Neural cell (in vitro differentiated cells): ENCODE measurements around the gene MBNL2. TPM values are rescaled to one million over a fixed set of nuclear protein-coding genes. Genes with fewer than 3 reads are reported as not detected.

ENCODE experiments used
- H2AFZ ChIP-seq: fragments of 200-600, 300-800 bp; sonication (generic), shearing (Covaris generic); 2 replicates; pipeline ENCODE4 v1.6.0; 2014; ENCODE audit warnings: low read depth, mild to moderate bottlenecking, antibody characterized with exemption, low read length, moderate library complexity
- H3F3A ChIP-seq: fragments of 200-600 bp; shearing (Covaris generic); 2 replicates; pipeline ENCODE4 v1.6.1; 2016; ENCODE audit warnings: mild to moderate bottlenecking, moderate library complexity, mixed read lengths, antibody characterized with exemption, low read length; ENCODE audit not compliant: insufficient read depth, poor library complexity, severe bottlenecking
- H3K27ac ChIP-seq: fragments of 200-600, 300-800 bp; sonication (generic), shearing (Covaris generic); 2 replicates; pipeline ENCODE4 v1.5.1; 2014; ENCODE audit warnings: mild to moderate bottlenecking, low read length, moderate library complexity
- H3K27me3 ChIP-seq: fragments of 300-800, 200-600 bp; sonication (generic), shearing (Covaris generic); 2 replicates; pipeline ENCODE4 v1.6.0; 2014; ENCODE audit warnings: mild to moderate bottlenecking, low read depth, low read length, moderate library complexity; ENCODE audit not compliant: insufficient read depth
- H3K36me3 ChIP-seq: fragments of 300-800, 200-600 bp; sonication (generic), shearing (Covaris generic); 2 replicates; pipeline ENCODE4 v1.5.1; 2014; ENCODE audit warnings: mild to moderate bottlenecking, antibody characterized with exemption, low read length, moderate library complexity; ENCODE audit not compliant: insufficient read depth
- H3K4me2 ChIP-seq: fragments of 300-800, 200-600 bp; sonication (generic), shearing (Covaris generic); 2 replicates; pipeline ENCODE4 v1.6.0; 2014; ENCODE audit warnings: mild to moderate bottlenecking, low read length
- H3K4me3 ChIP-seq: fragments of 300-800, 200-600 bp; sonication (generic), shearing (Covaris generic); 2 replicates; pipeline ENCODE4 v1.5.1; 2014; ENCODE audit warnings: mild to moderate bottlenecking, low read length, moderate library complexity
- H3K79me2 ChIP-seq: fragments of 200-600 bp; shearing (Covaris generic); replicated peaks from 2 replicates; pipeline ENCODE4 v1.6.0; 2014; ENCODE audit warnings: mild to moderate bottlenecking, low read length, moderate library complexity; ENCODE audit not compliant: insufficient read depth
- H3K9ac ChIP-seq: fragments of 300-800, 200-600 bp; sonication (generic), shearing (Covaris generic); 2 replicates; pipeline ENCODE4 v1.6.1; 2016; ENCODE audit warnings: mild to moderate bottlenecking, low read length, mixed read lengths
- H3K9me2 ChIP-seq: fragments of 200-600 bp; shearing (Covaris generic); 2 replicates; pipeline ENCODE4 v1.6.1; 2016; ENCODE audit warnings: mild to moderate bottlenecking, low read length, mixed read lengths; ENCODE audit not compliant: insufficient read depth
- H3K9me3 ChIP-seq: fragments of 200-600, 300-800 bp; sonication (generic), shearing (Covaris generic); 2 replicates; pipeline ENCODE4 v1.6.1; 2016; ENCODE audit warnings: mild to moderate bottlenecking, mixed run types, low read length, moderate library complexity, mixed read lengths
- H4K20me1 ChIP-seq: fragments of 200-600 bp; shearing (Covaris generic); 2 replicates; pipeline ENCODE4 v1.6.1; 2016; ENCODE audit warnings: mild to moderate bottlenecking, mixed run types; ENCODE audit not compliant: insufficient read depth
- EP300 ChIP-seq: fragments of 450-650 bp; conservative IDR thresholded peaks from 2 replicates; pipeline ENCODE4 v1.6.1; 2014; ENCODE audit warnings: antibody characterized with exemption, mild to moderate bottlenecking, moderate library complexity; ENCODE audit not compliant: poor library complexity, severe bottlenecking
- EZH2 ChIP-seq: fragments of 200-600, 300-800 bp; shearing (Covaris generic), sonication (generic); IDR thresholded peaks from 2 replicates; pipeline ENCODE4 v1.6.1; 2014; ENCODE audit warnings: antibody characterized with exemption, low read length, borderline replicate concordance, mild to moderate bottlenecking; ENCODE audit not compliant: insufficient read depth, poor library complexity, severe bottlenecking
- MXI1 ChIP-seq: fragments of 450-650 bp; conservative IDR thresholded peaks from 2 replicates; pipeline ENCODE4 v1.6.1; 2014; ENCODE audit warnings: antibody characterized with exemption, mild to moderate bottlenecking; ENCODE audit not compliant: poor library complexity, severe bottlenecking
- POLR2AphosphoS5 ChIP-seq: IDR thresholded peaks from 2 replicates; pipeline ENCODE4 v1.6.1; 2012
- RAD21 ChIP-seq: fragments of 450-650 bp; conservative IDR thresholded peaks from 2 replicates; pipeline ENCODE4 v1.6.1; 2014; ENCODE audit warnings: antibody characterized with exemption, mild to moderate bottlenecking, moderate library complexity
- REST ChIP-seq: IDR thresholded peaks from 2 replicates; pipeline ENCODE4 v1.6.1; 2012; ENCODE audit warnings: borderline replicate concordance
- SMC3 ChIP-seq: fragments of 450-650 bp; conservative IDR thresholded peaks from 2 replicates; pipeline ENCODE4 v1.6.1; 2014; ENCODE audit warnings: antibody characterized with exemption, mild to moderate bottlenecking, moderate library complexity; ENCODE audit not compliant: poor library complexity
- TAF1 ChIP-seq: IDR thresholded peaks from 2 replicates; pipeline ENCODE4 v1.6.1; 2012; ENCODE audit warnings: low read depth
- polyA plus RNA-seq: library from polyadenylated mRNA; depleted of rRNA; stranded (reverse); fragments of >200 nt; gene quantifications from 2 replicates; pipeline ENCODE4 v1.2.3, GENCODE V29; 2014
- TF ChIP-seq, protein P1 (sequence below): fragments of 450-650 bp; IDR thresholded peaks from 2 replicates; pipeline ENCODE4 v1.5.1; 2014; ENCODE audit warnings: antibody characterized with exemption, mild to moderate bottlenecking, moderate library complexity; ENCODE audit not compliant: poor library complexity, severe bottlenecking

Gene MBNL2
- polyA plus RNA-seq, 1 donor from 2014 or later, result 4.3 TPM

DNA sequence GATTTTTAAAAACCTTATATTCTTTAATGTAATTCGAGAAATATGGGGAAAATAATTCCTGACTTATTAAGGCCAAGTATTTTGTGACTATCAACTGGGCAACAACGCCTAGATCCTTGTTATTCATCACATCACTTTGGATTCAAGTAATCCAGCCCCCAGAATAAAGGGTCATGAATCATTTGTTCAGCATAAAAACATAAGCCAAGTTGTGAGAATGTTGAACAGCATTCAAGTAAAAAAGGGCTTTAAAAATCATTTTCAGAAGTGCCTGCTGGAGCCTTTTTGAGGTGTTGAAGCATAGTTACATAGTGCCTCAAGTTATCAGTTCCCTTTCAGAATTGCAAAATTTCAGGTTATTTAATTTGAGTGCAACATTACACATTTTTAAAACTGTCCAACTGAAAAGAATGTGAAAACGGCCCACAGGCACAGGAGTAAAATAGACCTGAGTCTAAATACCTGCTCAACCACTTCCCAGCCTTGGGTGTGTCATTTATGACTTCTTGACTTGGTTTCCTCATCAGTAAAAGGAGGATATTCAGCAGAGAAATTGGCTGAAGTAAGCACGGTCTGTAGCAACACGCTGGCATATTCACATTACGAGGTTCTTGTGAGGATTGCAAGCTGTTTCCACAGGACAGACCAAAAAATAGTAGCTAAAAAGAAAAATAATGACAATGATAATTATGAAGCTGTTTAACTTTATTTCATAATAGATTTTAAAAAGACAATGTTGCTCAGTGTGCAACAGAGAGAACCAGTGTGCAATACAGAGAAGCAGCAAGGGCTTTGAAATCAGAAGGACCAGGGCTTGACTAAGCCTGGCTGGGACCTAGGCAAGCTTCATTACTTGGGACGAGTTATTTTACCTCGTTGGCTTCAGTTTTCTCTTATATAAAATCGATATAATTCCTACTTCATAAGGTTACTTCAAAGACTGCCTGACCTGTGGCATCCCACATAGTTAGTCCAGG lies 56.6 kb downstream of the MBNL2 start:
- H2AFZ ChIP-seq, result no peak overlapping the region
- no peaks in the 10 kb centered on the region for H3K36me3 ChIP-seq
- no peaks in the 10 kb centered on the region for H3K9me3 ChIP-seq
- TF ChIP-seq REST (no peak), POLR2AphosphoS5 (no peak), MXI1 (no peak), EZH2 (no peak), SMC3 (no peak), EP300 (no peak), RAD21 (no peak), TAF1 (no peak)
- TF ChIP-seq, protein P1, sequence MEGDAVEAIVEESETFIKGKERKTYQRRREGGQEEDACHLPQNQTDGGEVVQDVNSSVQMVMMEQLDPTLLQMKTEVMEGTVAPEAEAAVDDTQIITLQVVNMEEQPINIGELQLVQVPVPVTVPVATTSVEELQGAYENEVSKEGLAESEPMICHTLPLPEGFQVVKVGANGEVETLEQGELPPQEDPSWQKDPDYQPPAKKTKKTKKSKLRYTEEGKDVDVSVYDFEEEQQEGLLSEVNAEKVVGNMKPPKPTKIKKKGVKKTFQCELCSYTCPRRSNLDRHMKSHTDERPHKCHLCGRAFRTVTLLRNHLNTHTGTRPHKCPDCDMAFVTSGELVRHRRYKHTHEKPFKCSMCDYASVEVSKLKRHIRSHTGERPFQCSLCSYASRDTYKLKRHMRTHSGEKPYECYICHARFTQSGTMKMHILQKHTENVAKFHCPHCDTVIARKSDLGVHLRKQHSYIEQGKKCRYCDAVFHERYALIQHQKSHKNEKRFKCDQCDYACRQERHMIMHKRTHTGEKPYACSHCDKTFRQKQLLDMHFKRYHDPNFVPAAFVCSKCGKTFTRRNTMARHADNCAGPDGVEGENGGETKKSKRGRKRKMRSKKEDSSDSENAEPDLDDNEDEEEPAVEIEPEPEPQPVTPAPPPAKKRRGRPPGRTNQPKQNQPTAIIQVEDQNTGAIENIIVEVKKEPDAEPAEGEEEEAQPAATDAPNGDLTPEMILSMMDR, result no peak
- H3K4me3 ChIP-seq, result no peak overlapping the region
- no peak overlapping the region for H3K9ac ChIP-seq
- no peaks in the 10 kb centered on the region for H3K9me2 ChIP-seq
- no peak overlapping the region for H3K27ac ChIP-seq
- no peaks in the 10 kb centered on the region for H3K27me3 ChIP-seq
- no peaks in the 10 kb centered on the region for H4K20me1 ChIP-seq
- no peaks in the 10 kb centered on the region for H3F3A ChIP-seq
- H3K79me2 ChIP-seq, result peaks cover 3% of the 10 kb centered on the region
- H3K4me2 ChIP-seq, result no peak overlapping the region

GRCh38 chr13:97279913-97280312 lies 57.8 kb downstream of the MBNL2 start:
- H3K9me3 ChIP-seq, result no peaks in the 10 kb centered on the region
- H3K4me2 ChIP-seq, result no peak overlapping the region
- H3K9me2 ChIP-seq, result no peaks in the 10 kb centered on the region
- H3F3A ChIP-seq, result no peaks in the 10 kb centered on the region
- H3K9ac ChIP-seq, result no peak overlapping the region
- no peaks in the 10 kb centered on the region for H4K20me1 ChIP-seq
- H3K27ac ChIP-seq, result no peak overlapping the region
- TF ChIP-seq POLR2AphosphoS5, result no peak
- TF ChIP-seq SMC3, result no peak
- TF ChIP-seq TAF1, result no peak
- no peak for TF ChIP-seq REST
- no peak for TF ChIP-seq EZH2
- no peak for TF ChIP-seq EP300
- TF ChIP-seq RAD21, result no peak
- TF ChIP-seq MXI1, result no peak
- TF ChIP-seq, protein P1, result no peak
- H3K4me3 ChIP-seq, result no peak overlapping the region
- H3K79me2 ChIP-seq, result peaks cover 3% of the 10 kb centered on the region
- H3K27me3 ChIP-seq, result no peaks in the 10 kb centered on the region
- H2AFZ ChIP-seq, result no peak overlapping the region
- H3K36me3 ChIP-seq, result no peaks in the 10 kb centered on the region
